DOHH2 (cell line): ENCODE results near the gene CD68.

ENCODE experiments used
- H3F3A ChIP-seq: fragments of 200-600 bp; sonication (generic), shearing (Covaris generic); 2 replicates; pipeline ENCODE4 v1.6.0; 2016; ENCODE audit warnings: antibody characterized with exemption, mild to moderate bottlenecking; ENCODE audit not compliant: control insufficient read depth, insufficient read depth
- H3K27ac ChIP-seq: fragments of 200-600 bp; sonication (generic); 2 replicates; pipeline ENCODE4 v1.5.1; 2014; ENCODE audit warnings: low read depth, mild to moderate bottlenecking, low read length, moderate library complexity
- H3K27me3 ChIP-seq: fragments of 200-600 bp; sonication (generic); 2 replicates; pipeline ENCODE4 v1.6.1; 2014; ENCODE audit warnings: mild to moderate bottlenecking, low read length, mixed read lengths; ENCODE audit not compliant: control insufficient read depth
- H3K36me3 ChIP-seq: fragments of 200-600 bp; sonication (generic); 2 replicates; pipeline ENCODE4 v1.6.1; 2014; ENCODE audit warnings: mild to moderate bottlenecking, low read length, moderate library complexity, mixed read lengths; ENCODE audit not compliant: control insufficient read depth
- H3K4me1 ChIP-seq: fragments of 200-600 bp; sonication (generic); 2 replicates; pipeline ENCODE4 v1.6.1; 2014; ENCODE audit warnings: mild to moderate bottlenecking, low read length, mixed read lengths; ENCODE audit not compliant: control insufficient read depth
- H3K4me2 ChIP-seq: fragments of 200-600 bp; sonication (generic); 2 replicates; pipeline ENCODE4 v1.6.0; 2014; ENCODE audit warnings: mild to moderate bottlenecking, low read length, moderate library complexity
- H3K4me3 ChIP-seq: fragments of 200-600 bp; sonication (generic); 2 replicates; pipeline ENCODE4 v1.5.1; 2014; ENCODE audit warnings: mild to moderate bottlenecking, low read length, mixed read lengths
- H3K79me2 ChIP-seq: fragments of 200-600 bp; sonication (generic); 2 replicates; pipeline ENCODE4 v1.6.1; 2014; ENCODE audit warnings: mild to moderate bottlenecking, low read length, mixed read lengths; ENCODE audit not compliant: control insufficient read depth
- H3K9me2 ChIP-seq: fragments of 200-600 bp; sonication (generic); replicated peaks from 2 replicates; pipeline ENCODE4 v1.6.1; 2014; ENCODE audit warnings: mild to moderate bottlenecking, low read length, mixed read lengths; ENCODE audit not compliant: control insufficient read depth
- H3K9me3 ChIP-seq: fragments of 200-600 bp; sonication (generic); 2 replicates; pipeline ENCODE4 v1.6.1; 2014; ENCODE audit warnings: antibody characterized with exemption, low read length, mixed read lengths; ENCODE audit not compliant: control insufficient read depth, insufficient read depth
- H4K20me1 ChIP-seq: fragments of 200-600 bp; sonication (generic); 2 replicates; pipeline ENCODE4 v1.6.0; 2014; ENCODE audit warnings: low read depth, mild to moderate bottlenecking, antibody characterized with exemption, low read length, moderate library complexity; ENCODE audit not compliant: control insufficient read depth, insufficient read depth
- CTCF ChIP-seq: fragments of 200-600 bp; sonication (generic); IDR thresholded peaks from one replicate; pipeline ENCODE4 v1.5.1; 2014; ENCODE audit warnings: antibody characterized with exemption, mild to moderate bottlenecking, low read depth, low read length; ENCODE audit not compliant: poor library complexity, severe bottlenecking
- EZH2phosphoT487 ChIP-seq: fragments of 200-600 bp; sonication (generic); IDR thresholded peaks from 2 replicates; pipeline ENCODE4 v1.6.1; 2017; ENCODE audit warnings: borderline replicate concordance, mild to moderate bottlenecking, antibody characterized with exemption, low read length, moderate library complexity, mixed read lengths

Gene CD68

GRCh38 chr17:7574176-7574953 lies 5.1 kb upstream of the CD68 start:
- H3F3A ChIP-seq: peaks cover 79% of the 10 kb centered on the region
- no peaks in the 10 kb centered on the region for H3K27me3 ChIP-seq
- TF ChIP-seq EZH2phosphoT487 (no peak), CTCF (no peak)
- peaks cover 73% of the 10 kb centered on the region for H3K4me1 ChIP-seq
- peaks cover 31% of the 10 kb centered on the region for H4K20me1 ChIP-seq
- peaks cover 92% of the 10 kb centered on the region for H3K36me3 ChIP-seq
- peak overlapping the region; percentile 92 for H3K27ac ChIP-seq
- no peaks in the 10 kb centered on the region for H3K9me3 ChIP-seq
- H3K9me2 ChIP-seq: no peaks in the 10 kb centered on the region
- peak overlapping the region; percentile 91 for H3K4me3 ChIP-seq
- H3K4me2 ChIP-seq: peak overlapping the region; percentile 98
- peaks cover 51% of the 10 kb centered on the region for H3K79me2 ChIP-seq

- Histone ChIP-seq H3F3A (peaks cover 81% of the 10 kb centered on the region), H3K9me3 (no peaks in the 10 kb centered on the region), H3K4me1 (peaks cover 76% of the 10 kb centered on the region), H3K9me2 (no peaks in the 10 kb centered on the region), H3K79me2 (peaks cover 49% of the 10 kb centered on the region), H3K27me3 (no peaks in the 10 kb centered on the region), H3K27ac (peak overlapping the region; percentile 34), H3K4me3 (peak overlapping the region; percentile 91; the same call in 1 of the 2 replicates), H3K4me2 (peak overlapping the region; percentile 98), H4K20me1 (peaks cover 31% of the 10 kb centered on the region), H3K36me3 (peaks cover 92% of the 10 kb centered on the region)
- no peak for TF ChIP-seq EZH2phosphoT487
- TF ChIP-seq CTCF: no peak
Observed at GRCh38 chr17:7575481-7575883, 4.0 kb upstream of the CD68 start.

GRCh38 chr17:7575959-7576358 lies 3.5 kb upstream of the CD68 start:
- Histone ChIP-seq H3K36me3 (peaks cover 92% of the 10 kb centered on the region), H3K4me3 (no peak overlapping the region), H3F3A (peaks cover 80% of the 10 kb centered on the region), H4K20me1 (peaks cover 31% of the 10 kb centered on the region), H3K4me2 (peak overlapping the region; percentile 98; the same call in 1 of the 2 replicates), H3K4me1 (peaks cover 73% of the 10 kb centered on the region), H3K9me3 (no peaks in the 10 kb centered on the region), H3K27me3 (no peaks in the 10 kb centered on the region), H3K27ac (no peak overlapping the region), H3K9me2 (no peaks in the 10 kb centered on the region), H3K79me2 (peaks cover 47% of the 10 kb centered on the region)
- TF ChIP-seq CTCF: no peak
- no peak for TF ChIP-seq EZH2phosphoT487
